OCI-LY7 (cell line): Measurements from ENCODE around the gene INPP4A. TPM values are rescaled to one million over a fixed set of nuclear protein-coding genes. Genes with fewer than 3 reads are reported as not detected.

Experiments
- BruUV-seq: library from RNA; stranded (reverse); fragments of 400-500 nt; replicated peaks from 2 replicates; lab custom pipeline; 2021; lab: Mats Ljungman, UMichigan
- CTCF ChIA-PET: fragments of 300-600 bp; sonication (Branson Sonifier 250); formaldehyde crosslinking; loops from one replicate; lab custom pipeline; 2022; ENCODE audit warnings: antibody characterized with exemption; ENCODE audit not compliant: unreplicated experiment; lab: Charles Lee
- POLR2A ChIA-PET: fragments of 300-600 bp; sonication (Branson Sonifier 250); formaldehyde crosslinking; loops from one replicate; lab custom pipeline; 2022; ENCODE audit warnings: antibody characterized with exemption; lab: Charles Lee
- DNase-seq: peaks from one replicate; pipeline ENCODE4 v3.0.0-alpha.2; 2015; ENCODE audit warnings: low spot score
- H2AFZ ChIP-seq: fragments of 200-600 bp; sonication (generic), shearing (Covaris generic); 2 replicates; pipeline ENCODE4 v1.6.1; 2014; ENCODE audit warnings: mild to moderate bottlenecking, antibody characterized with exemption, low read length, moderate library complexity
- H3K27ac ChIP-seq: fragments of 200-600 bp; sonication (generic); 2 replicates; pipeline ENCODE4 v1.5.1; 2014; ENCODE audit warnings: mixed run types, low read depth, mild to moderate bottlenecking, moderate library complexity, low read length, inconsistent platforms; ENCODE audit not compliant: poor library complexity, severe bottlenecking
- H3K36me3 ChIP-seq: fragments of 200-600 bp; sonication (generic); 2 replicates; pipeline ENCODE4 v1.6.1; 2014; ENCODE audit warnings: mild to moderate bottlenecking, antibody characterized with exemption, low read length, moderate library complexity, mixed read lengths; ENCODE audit not compliant: insufficient read depth
- H3K4me1 ChIP-seq: fragments of 200-600 bp; sonication (generic); 2 replicates; pipeline ENCODE4 v1.5.1; 2014; ENCODE audit warnings: mild to moderate bottlenecking, low read length; ENCODE audit not compliant: insufficient read depth, poor library complexity, severe bottlenecking
- H3K4me2 ChIP-seq: fragments of 200-600 bp; sonication (generic); 2 replicates; pipeline ENCODE4 v1.6.1; 2014; ENCODE audit warnings: mild to moderate bottlenecking, low read length
- H3K4me3 ChIP-seq: fragments of 200-600 bp; sonication (generic); 2 replicates; pipeline ENCODE4 v1.5.1; 2014; ENCODE audit warnings: mild to moderate bottlenecking, low read depth, low read length; ENCODE audit not compliant: poor library complexity, severe bottlenecking
- H3K79me2 ChIP-seq: fragments of 200-600 bp; sonication (generic); 2 replicates; pipeline ENCODE4 v1.6.1; 2016; ENCODE audit warnings: low read depth, mild to moderate bottlenecking, low read length, moderate library complexity, mixed read lengths; ENCODE audit not compliant: insufficient read depth
- H3K9me2 ChIP-seq: fragments of 200-600 bp; sonication (generic); 2 replicates; pipeline ENCODE4 v1.6.1; 2016; ENCODE audit warnings: mild to moderate bottlenecking, low read length, mixed read lengths; ENCODE audit not compliant: insufficient read depth
- H3K9me3 ChIP-seq: fragments of 200-600 bp; sonication (generic); 2 replicates; pipeline ENCODE4 v1.6.1; 2014; ENCODE audit warnings: mild to moderate bottlenecking, mixed run types, low read length, mixed read lengths
- H4K20me1 ChIP-seq: fragments of 200-600 bp; sonication (generic); 2 replicates; pipeline ENCODE4 v1.6.1; 2014; ENCODE audit warnings: mild to moderate bottlenecking, antibody characterized with exemption, low read length, moderate library complexity, mixed read lengths; ENCODE audit not compliant: insufficient read depth
- CTCF ChIP-seq: fragments of 200-600 bp; sonication (generic); conservative IDR thresholded peaks from 2 replicates; pipeline ENCODE4 v1.5.1; 2014; ENCODE audit warnings: mild to moderate bottlenecking, antibody characterized with exemption, low read length, moderate library complexity, mixed read lengths
- EZH2phosphoT487 ChIP-seq: fragments of 200-600 bp; sonication (generic); IDR thresholded peaks from 2 replicates; pipeline ENCODE4 v1.6.1; 2018; ENCODE audit warnings: low read depth, borderline replicate concordance, mild to moderate bottlenecking, mixed run types, antibody characterized with exemption, low read length, moderate library complexity, mixed read lengths
- intact Hi-C: fragments of 100-400 bp; cut with micrococcal nuclease; formaldehyde crosslinking; loops from one replicate; pipeline ENCODE4 v1.10.0; 2022; ENCODE audit not compliant: unreplicated experiment
- total RNA-seq, 2 experiments: library from RNA; depleted of rRNA in 1 of 2; stranded (reverse); fragments of >200 nt in 1 of 2; shearing (Covaris generic) in 1 of 2; gene quantifications; 2 replicates each; pipeline ENCODE4 v1.2.3, GENCODE V29; 2014 to 2022

The INPP4A gene
- total RNA-seq, 2 experiments from 2014 or later: 28.5 to 28.6 TPM

GRCh38 chr2:98535971-98536677 lies 91.5 kb downstream of the INPP4A start:
- ChIA-PET CTCF (no interaction called here), POLR2A (no interaction called here)
- Histone ChIP-seq H3K79me2 (no peaks in the 10 kb centered on the region), H3K9me3 (no peaks in the 10 kb centered on the region), H3K4me1 (no peaks in the 10 kb centered on the region), H4K20me1 (no peaks in the 10 kb centered on the region), H2AFZ (no peak overlapping the region), H3K4me2 (no peak overlapping the region), H3K27ac (no peak overlapping the region), H3K9me2 (no peaks in the 10 kb centered on the region), H3K4me3 (no peak overlapping the region), H3K36me3 (peaks cover 2% of the 10 kb centered on the region; the same call in 1 of the 2 replicates)
- no TSS peak for BruUV-seq
- intact Hi-C loops: no loop called here
- TF ChIP-seq EZH2phosphoT487: no peak
- no peak for TF ChIP-seq CTCF
- no peak for DNase-seq

DNA sequence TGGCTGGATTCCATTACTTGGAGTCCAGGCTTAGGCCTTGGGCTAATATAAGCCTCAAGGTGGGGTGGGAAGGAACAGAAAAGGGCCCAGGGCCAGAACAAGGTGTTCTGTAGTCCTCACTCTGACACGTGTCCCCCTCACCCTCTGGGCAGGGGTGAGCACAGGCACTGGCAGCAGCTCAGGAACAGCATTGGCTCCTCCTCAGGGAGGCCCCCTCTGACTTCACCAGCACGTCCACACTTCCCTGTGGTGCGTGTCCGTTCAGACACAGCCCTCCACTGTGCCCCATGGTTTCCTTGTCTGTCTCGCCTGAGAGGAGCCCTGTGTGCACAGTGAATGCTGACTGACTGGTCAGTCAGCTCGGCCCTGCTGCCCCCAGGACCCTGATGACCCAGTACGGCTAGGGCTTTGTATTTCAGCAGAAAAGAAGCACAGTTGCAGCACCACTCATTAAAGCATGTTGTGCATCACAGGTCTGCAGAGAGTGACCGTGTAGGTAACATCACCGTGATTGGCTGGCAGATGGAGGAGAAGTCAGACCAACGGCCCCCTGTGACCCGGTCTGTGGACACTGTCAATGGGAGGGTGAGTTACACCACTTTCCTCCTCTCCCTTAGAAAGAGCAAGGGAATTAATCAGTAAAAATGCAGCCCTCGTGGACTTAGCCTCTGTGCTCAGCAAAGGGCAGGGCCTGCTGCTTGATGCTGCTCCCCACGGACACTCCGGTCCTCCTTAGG lies 92.9 kb downstream of the INPP4A start:
- no peak for DNase-seq
- Histone ChIP-seq H4K20me1 (no peaks in the 10 kb centered on the region), H3K4me3 (no peak overlapping the region), H3K4me1 (no peaks in the 10 kb centered on the region), H3K36me3 (peaks cover 2% of the 10 kb centered on the region; the same call in 1 of the 2 replicates), H3K4me2 (no peak overlapping the region), H3K79me2 (no peaks in the 10 kb centered on the region), H3K9me3 (no peaks in the 10 kb centered on the region), H2AFZ (no peak overlapping the region), H3K9me2 (no peaks in the 10 kb centered on the region), H3K27ac (no peak overlapping the region)
- TF ChIP-seq CTCF: no peak
- TF ChIP-seq EZH2phosphoT487: no peak
- intact Hi-C loops: no loop called here
- no TSS peak for BruUV-seq
- CTCF ChIA-PET: no interaction called here
- POLR2A ChIA-PET: no interaction called here
